Stimulated activated naive CD8-positive, alpha-beta T cell treated with anti-CD3 and anti-CD28 coated beads, Interleukin-15, amount 100 ng/mL, for 72 hours (primary cell): ENCODE measurements around the gene MARVELD2.
"Not testable (repeated sequence)": the region's sequence is repeated elsewhere in the genome, so short reads cannot be mapped to it uniquely, and the experiment has no call there.

Experiments
- ATAC-seq: fragments of 150-1000 bp; cut with Tn5 transposase; 2 replicates; pipeline ENCODE4 v1.10.0; 2021; ENCODE audit warnings: mild to moderate bottlenecking, moderate library complexity
- DNase-seq, 2 donors: peaks; one replicate each; pipeline ENCODE4 v3.0.0; 2021 to 2022
- H3K27ac Mint-ChIP-seq, 2 donors: one replicate each; pipeline ENCODE4 v1.8.0; 2022; ENCODE audit warnings: mild to moderate bottlenecking in 2 of 2, mixed read lengths in 2 of 2, moderate library complexity in 2 of 2
- H3K27me3 Mint-ChIP-seq: one replicate; pipeline ENCODE4 v1.8.0; 2022; ENCODE audit warnings: mixed read lengths
- H3K4me1 Mint-ChIP-seq: one replicate; pipeline ENCODE4 v1.8.0; 2022; ENCODE audit warnings: mild to moderate bottlenecking, mixed read lengths
- H3K4me3 Mint-ChIP-seq, 2 donors: one replicate each; pipeline ENCODE4 v1.8.0; 2022; ENCODE audit warnings: mild to moderate bottlenecking in 2 of 2, mixed read lengths in 2 of 2, moderate library complexity in 1 of 2
- H3K9me3 Mint-ChIP-seq, 2 donors: one replicate each; pipeline ENCODE4 v1.8.0; 2022; ENCODE audit warnings: mixed read lengths in 2 of 2

MARVELD2 gene

DNA sequence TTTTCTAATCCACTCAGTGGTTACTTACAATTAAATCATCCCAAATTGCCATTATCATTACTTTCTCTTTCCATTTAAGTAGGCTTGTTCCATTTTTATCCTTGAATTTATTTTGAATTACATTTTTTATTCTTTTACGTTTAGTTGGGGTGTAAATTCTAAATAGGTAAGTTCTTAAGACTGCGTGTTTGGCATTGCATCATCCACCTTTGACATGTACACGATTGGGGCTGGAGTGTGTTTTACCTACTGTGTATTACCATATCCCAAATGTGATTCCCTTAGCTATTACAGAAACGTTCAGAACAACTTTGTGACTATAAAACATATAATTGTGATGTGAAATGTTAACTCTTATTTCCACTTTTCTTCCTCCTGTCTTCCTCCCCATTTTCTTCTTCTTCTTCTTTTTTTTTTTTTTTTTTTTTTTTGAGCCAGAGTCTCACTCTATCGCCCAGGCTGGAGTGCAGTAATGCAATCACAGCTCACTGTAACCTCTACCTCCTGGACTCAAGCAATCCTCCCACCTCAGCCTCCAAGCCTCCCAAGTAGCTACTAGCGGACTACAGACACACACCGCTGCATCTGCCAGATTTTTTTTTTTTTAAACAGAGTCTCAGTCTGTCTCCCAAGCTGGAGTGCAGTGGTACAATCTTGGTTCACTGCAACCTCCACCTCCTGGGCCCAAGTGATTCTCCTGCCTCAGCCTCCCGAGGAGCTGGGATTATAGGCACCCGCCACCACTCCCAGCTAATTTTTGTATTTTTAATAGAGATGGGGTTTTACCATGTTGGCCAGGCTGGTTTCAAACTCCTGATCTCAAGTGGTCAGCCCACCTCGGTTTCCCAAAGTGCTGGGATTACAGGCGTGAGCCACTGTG, 16.7 kb downstream of the MARVELD2 start:
- no peak for DNase-seq
- ATAC-seq, result no peak
- no peak overlapping the region for H3K27ac Mint-ChIP-seq
- no peaks in the 10 kb centered on the region for H3K9me3 Mint-ChIP-seq
- H3K4me1 Mint-ChIP-seq, result no peaks in the 10 kb centered on the region
- H3K4me3 Mint-ChIP-seq, result no peak overlapping the region
- no peaks in the 10 kb centered on the region for H3K27me3 Mint-ChIP-seq

DNA sequence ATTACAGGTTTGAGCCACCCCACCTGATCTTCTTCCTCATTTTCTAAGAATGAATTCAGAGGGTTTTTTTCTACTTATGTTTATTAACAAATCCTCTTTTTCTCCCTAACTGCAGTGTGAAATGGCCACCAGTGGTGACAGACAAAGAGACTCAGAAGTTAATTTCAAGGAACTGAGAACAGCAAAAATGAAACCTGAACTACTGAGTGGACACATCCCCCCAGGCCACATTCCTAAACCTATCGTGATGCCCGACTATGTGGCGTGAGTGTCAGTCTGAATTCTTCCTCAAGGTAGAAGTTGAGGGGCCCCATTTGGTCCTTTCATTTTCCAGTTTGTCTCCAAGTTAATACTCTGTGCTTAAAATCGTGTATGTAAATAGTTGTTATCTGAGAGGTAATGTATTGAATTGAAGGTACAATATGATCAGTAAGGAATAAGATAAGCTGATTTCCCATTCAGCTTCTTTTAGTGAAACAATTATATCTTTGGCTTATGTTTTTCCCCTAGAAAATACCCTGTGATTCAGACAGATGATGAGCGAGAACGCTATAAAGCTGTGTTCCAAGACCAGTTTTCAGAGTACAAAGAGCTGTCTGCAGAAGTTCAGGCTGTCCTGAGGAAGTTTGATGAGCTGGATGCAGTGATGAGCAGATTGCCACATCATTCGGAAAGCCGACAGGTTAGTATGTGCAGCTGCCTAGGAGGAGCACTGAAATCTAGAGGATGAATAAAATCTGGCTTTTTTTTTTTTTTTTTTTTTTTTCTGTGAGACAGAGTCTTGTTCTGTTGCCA, 17.7 kb downstream of the MARVELD2 start:
- DNase-seq (no peak), ATAC-seq (no peak)
- Mint-ChIP-seq H3K27ac (peak overlapping the region in 1 of 2 donors; percentile 30), H3K9me3 (no peaks in the 10 kb centered on the region), H3K4me3 (no peak overlapping the region), H3K27me3 (no peaks in the 10 kb centered on the region), H3K4me1 (no peaks in the 10 kb centered on the region)

DNA sequence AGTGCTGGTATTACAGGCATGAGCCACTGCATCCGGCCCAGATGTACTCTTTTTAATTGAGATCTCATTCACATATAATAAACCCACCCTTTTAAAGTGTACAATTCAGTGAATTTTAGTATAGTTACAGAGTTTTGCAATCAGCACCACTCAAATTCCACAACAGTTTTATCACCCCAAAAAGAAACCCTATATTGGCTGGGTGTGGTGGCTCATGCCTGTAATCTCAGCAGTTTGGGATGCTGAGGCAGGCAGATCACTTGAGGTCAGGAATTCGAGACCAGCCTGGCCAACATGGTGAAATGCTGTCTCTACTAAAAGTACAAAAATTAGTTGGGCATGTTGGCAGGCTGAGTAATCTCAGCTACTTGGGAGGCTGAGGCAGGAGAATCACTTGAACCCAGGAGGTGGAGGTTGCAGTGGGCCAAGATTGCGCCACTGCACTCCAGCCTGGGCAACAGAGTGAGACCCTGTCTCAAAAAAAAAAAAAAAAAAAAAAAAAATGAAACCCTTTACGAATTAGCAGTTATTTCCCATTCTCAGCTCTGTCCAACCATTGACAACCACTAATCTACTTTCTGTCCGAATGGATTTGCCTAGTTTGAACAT, 20.5 kb downstream of the MARVELD2 start:
- not testable (repeated sequence) for H3K27me3 Mint-ChIP-seq, H3K9me3 Mint-ChIP-seq, H3K4me3 Mint-ChIP-seq, DNase-seq, ATAC-seq, H3K27ac Mint-ChIP-seq, H3K4me1 Mint-ChIP-seq

- DNase-seq, result no peak
- Mint-ChIP-seq H3K27me3 (no peaks in the 10 kb centered on the region), H3K9me3 (no peaks in the 10 kb centered on the region), H3K27ac (no peak overlapping the region), H3K4me3 (no peak overlapping the region), H3K4me1 (no peaks in the 10 kb centered on the region)
- ATAC-seq, result no peak
Observed at GRCh38 chr5:69444127-69444754, 29.3 kb downstream of the MARVELD2 start.

GRCh38 chr5:69449511-69449910, 34.6 kb downstream of the MARVELD2 start:
- Mint-ChIP-seq H3K9me3 (no peaks in the 10 kb centered on the region), H3K4me3 (no peak overlapping the region), H3K4me1 (no peaks in the 10 kb centered on the region), H3K27ac (no peak overlapping the region), H3K27me3 (no peaks in the 10 kb centered on the region)
- DNase-seq, result no peak
- no peak for ATAC-seq

GRCh38 chr5:69450116-69450515, 35.2 kb downstream of the MARVELD2 start:
- H3K4me1 Mint-ChIP-seq, result no peaks in the 10 kb centered on the region
- H3K27ac Mint-ChIP-seq, result no peak overlapping the region
- no peak for ATAC-seq
- H3K9me3 Mint-ChIP-seq, result no peaks in the 10 kb centered on the region
- no peak for DNase-seq
- no peak overlapping the region for H3K4me3 Mint-ChIP-seq
- no peaks in the 10 kb centered on the region for H3K27me3 Mint-ChIP-seq

- not testable (repeated sequence) for H3K4me1 Mint-ChIP-seq, H3K9me3 Mint-ChIP-seq, H3K4me3 Mint-ChIP-seq, H3K27ac Mint-ChIP-seq, ATAC-seq, DNase-seq, H3K27me3 Mint-ChIP-seq
Observed at GRCh38 chr5:69450527-69450926, 35.6 kb downstream of the MARVELD2 start.

GRCh38 chr5:69451941-69452647, 37.2 kb downstream of the MARVELD2 start:
- Mint-ChIP-seq H3K4me1 (no peaks in the 10 kb centered on the region), H3K27ac (no peak overlapping the region), H3K9me3 (no peaks in the 10 kb centered on the region), H3K4me3 (no peak overlapping the region), H3K27me3 (no peaks in the 10 kb centered on the region)
- ATAC-seq (no peak), DNase-seq (no peak)

DNA sequence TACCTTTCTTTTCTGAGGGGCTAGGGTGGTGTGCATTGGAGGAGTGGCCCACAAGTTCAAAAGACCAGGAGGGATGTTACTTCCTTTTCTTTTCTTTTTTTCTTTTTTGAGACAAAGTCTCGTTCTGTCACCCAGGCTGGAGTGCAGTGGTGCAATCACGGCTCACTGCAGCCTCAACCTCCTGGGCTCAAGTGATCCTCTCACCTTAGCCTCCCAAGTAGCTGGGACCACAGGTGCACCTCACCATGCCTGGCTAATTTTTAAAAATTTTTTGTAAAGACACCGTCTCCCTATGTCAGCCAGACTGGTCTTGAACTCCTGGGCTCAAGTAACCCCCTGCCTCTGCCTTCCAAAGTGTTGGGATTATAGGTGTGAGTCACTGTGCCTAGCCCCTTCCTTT, 38.6 kb downstream of the MARVELD2 start:
- not testable (repeated sequence) for H3K27me3 Mint-ChIP-seq, H3K4me1 Mint-ChIP-seq, H3K9me3 Mint-ChIP-seq, ATAC-seq, DNase-seq, H3K4me3 Mint-ChIP-seq, H3K27ac Mint-ChIP-seq

DNA sequence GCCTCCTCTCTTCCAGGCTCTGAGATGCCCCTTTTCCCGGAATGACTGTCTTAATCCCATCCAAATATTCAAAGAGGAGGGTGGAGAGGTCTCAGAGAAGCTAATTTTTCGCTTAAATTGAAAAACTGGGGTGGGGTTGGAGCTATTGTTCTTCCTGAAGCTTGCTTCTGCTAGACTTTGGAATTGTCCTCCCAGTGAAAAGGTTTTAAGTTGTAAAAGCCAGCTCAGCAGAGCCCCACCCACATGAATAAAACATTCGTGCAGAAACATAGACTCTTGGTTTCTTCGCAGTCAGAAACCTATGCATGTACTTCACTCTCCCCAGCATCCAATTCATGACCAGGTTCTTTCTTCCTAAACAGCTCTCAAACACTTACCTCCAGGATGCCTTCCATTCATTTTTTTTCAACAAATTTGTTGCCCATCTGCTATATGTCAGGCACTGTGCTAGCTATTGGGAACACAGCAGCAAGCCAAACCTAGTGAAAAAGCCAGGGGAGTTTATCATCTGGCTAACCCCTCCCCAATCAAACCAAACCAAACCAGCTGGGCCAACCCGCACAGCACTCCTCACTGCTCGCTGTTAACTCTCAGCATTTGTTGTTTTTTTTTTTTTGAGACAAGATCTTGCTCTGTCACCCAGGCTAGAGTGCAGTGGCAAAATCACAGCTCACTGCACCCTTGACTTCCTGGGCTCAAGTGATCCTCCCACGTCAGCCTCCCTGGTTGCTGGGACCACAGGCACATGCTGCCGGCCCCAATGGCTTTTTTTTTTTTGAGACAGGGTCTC, 39.7 kb downstream of the MARVELD2 start:
- ATAC-seq (no peak), DNase-seq (no peak)
- no peak overlapping the region for H3K4me3 Mint-ChIP-seq
- H3K9me3 Mint-ChIP-seq, result no peaks in the 10 kb centered on the region
- H3K4me1 Mint-ChIP-seq, result no peaks in the 10 kb centered on the region
- H3K27ac Mint-ChIP-seq, result no peak overlapping the region
- H3K27me3 Mint-ChIP-seq, result no peaks in the 10 kb centered on the region

DNA sequence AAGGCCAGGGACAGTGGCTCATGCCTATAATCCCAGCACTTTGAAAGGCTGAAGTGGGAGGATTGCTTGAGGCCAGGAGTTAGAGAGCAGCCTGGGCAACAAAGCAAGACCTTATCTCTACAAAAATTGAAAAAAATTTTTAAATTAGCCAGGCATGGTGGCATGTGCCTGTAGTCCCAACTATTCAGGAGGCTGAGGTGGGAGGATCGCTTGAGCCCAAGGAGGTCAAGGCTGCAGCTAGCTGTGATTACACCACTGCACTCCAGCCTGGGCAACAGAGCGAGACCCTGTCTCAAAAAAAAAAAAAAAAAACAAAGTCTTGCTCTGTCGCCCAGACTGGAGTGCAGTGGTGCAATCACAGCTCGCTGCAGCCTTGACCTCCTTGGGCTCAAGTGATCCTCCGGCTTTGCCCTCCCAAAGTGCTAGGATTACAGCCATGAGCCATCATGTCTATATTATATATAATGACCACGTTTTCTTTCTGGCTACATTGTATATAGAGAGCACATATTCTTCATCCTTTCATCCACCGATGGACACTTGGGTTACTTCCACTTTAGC, 40.6 kb downstream of the MARVELD2 start:
- not testable (repeated sequence) for ATAC-seq, H3K4me3 Mint-ChIP-seq, DNase-seq, H3K4me1 Mint-ChIP-seq, H3K9me3 Mint-ChIP-seq, H3K27ac Mint-ChIP-seq, H3K27me3 Mint-ChIP-seq

DNA sequence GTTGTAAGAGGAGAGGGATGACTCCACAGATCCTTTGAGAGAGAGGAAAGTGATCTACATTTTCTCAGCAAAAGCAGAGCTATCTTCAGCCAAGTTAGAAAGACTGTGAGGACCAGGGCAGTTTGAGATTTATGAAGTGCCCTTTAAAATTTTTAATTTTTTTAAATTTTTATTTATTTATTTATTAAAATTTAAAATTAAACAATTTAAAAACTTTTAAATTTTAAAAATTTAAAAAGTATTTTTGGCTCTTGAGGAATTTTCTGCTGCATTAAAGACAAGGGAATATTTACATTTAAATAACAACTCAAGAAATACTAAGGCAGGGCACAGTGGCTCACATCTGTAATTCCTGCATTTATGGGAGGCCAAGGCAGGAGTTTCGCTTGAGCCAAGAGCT, 47.3 kb downstream of the MARVELD2 start:
- ATAC-seq, result no peak
- H3K4me3 Mint-ChIP-seq, result no peak overlapping the region
- no peaks in the 10 kb centered on the region for H3K4me1 Mint-ChIP-seq
- no peak overlapping the region for H3K27ac Mint-ChIP-seq
- H3K9me3 Mint-ChIP-seq, result no peaks in the 10 kb centered on the region
- H3K27me3 Mint-ChIP-seq, result no peaks in the 10 kb centered on the region
- no peak for DNase-seq

DNA sequence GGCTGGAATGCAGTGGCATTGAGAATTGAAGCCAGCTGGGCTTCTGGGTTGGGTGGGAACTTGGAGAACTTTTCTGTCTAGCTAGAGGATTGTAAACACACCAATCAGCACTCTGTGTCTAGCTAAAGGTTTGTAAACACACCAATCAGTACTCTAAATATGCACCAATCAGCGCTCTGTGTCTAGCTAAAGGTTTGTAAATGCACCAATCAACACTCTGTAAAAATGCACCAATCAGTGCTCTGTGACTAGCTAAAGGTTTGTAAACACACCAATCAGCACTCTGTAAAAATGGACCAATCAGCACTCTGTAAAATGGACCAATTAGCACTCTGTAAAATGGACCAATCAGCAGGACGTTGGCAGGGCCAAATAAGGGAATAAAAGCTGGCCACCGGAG, 51.5 kb downstream of the MARVELD2 start:
- H3K27me3 Mint-ChIP-seq, H3K27ac Mint-ChIP-seq, H3K4me1 Mint-ChIP-seq, H3K4me3 Mint-ChIP-seq, H3K9me3 Mint-ChIP-seq, DNase-seq, ATAC-seq: not testable (repeated sequence)
